SU-DHL-6 (cell line): Measurements from ENCODE around the gene RBP5.

Experiments used
- H2AFZ ChIP-seq: fragments of 200-600 bp; sonication (generic); 2 replicates; pipeline ENCODE4 v1.6.1; 2014; ENCODE audit warnings: low read depth, mild to moderate bottlenecking, moderate library complexity, mixed read lengths, antibody characterized with exemption, low read length; ENCODE audit not compliant: severe bottlenecking
- H3F3A ChIP-seq: fragments of 200-600 bp; shearing (Covaris generic); 2 replicates; pipeline ENCODE4 v1.6.0; 2016; ENCODE audit warnings: antibody characterized with exemption, mild to moderate bottlenecking; ENCODE audit not compliant: insufficient read depth
- H3K27ac ChIP-seq: fragments of 200-600 bp; sonication (generic); 2 replicates; pipeline ENCODE4 v1.5.1; 2016; ENCODE audit warnings: low read depth, mild to moderate bottlenecking, low read length, moderate library complexity, mixed read lengths
- H3K27me3 ChIP-seq: fragments of 200-600 bp; sonication (generic), shearing (Covaris generic); 2 replicates; pipeline ENCODE4 v1.6.0; 2014; ENCODE audit warnings: mild to moderate bottlenecking, low read length
- H3K36me3 ChIP-seq: fragments of 200-600 bp; sonication (generic); 2 replicates; pipeline ENCODE4 v1.6.1; 2014; ENCODE audit warnings: mild to moderate bottlenecking, low read length, mixed read lengths
- H3K4me2 ChIP-seq: fragments of 300-600, 200-600 bp; shearing (Covaris generic), sonication (generic); 2 replicates; pipeline ENCODE4 v1.6.0; 2014; ENCODE audit warnings: low read length, low read depth, mild to moderate bottlenecking; ENCODE audit not compliant: poor library complexity, severe bottlenecking
- H3K4me3 ChIP-seq: fragments of 200-600 bp; sonication (generic); 2 replicates; pipeline ENCODE4 v1.5.1; 2014; ENCODE audit warnings: antibody characterized with exemption, low read length, mild to moderate bottlenecking, mixed read lengths; ENCODE audit not compliant: insufficient read depth, poor library complexity, severe bottlenecking
- H3K79me2 ChIP-seq: fragments of 200-600 bp; sonication (generic); 2 replicates; pipeline ENCODE4 v1.6.1; 2014; ENCODE audit warnings: mild to moderate bottlenecking, low read length, moderate library complexity; ENCODE audit not compliant: insufficient read depth
- H3K9ac ChIP-seq: fragments of 200-600 bp; sonication (generic); 2 replicates; pipeline ENCODE4 v1.7.0; 2014; ENCODE audit warnings: mild to moderate bottlenecking, low read length
- H3K9me2 ChIP-seq: fragments of 200-600 bp; sonication (generic); replicated peaks from 2 replicates; pipeline ENCODE4 v1.6.1; 2014; ENCODE audit warnings: low read length; ENCODE audit not compliant: insufficient read depth
- H3K9me3 ChIP-seq: fragments of 200-600 bp; sonication (generic); 2 replicates; pipeline ENCODE4 v1.6.1; 2014; ENCODE audit warnings: low read length, mixed read lengths; ENCODE audit not compliant: insufficient read depth
- H4K20me1 ChIP-seq: fragments of 200-600 bp; sonication (generic); 2 replicates; pipeline ENCODE4 v1.6.1; 2014; ENCODE audit warnings: low read depth, mild to moderate bottlenecking, antibody characterized with exemption, low read length, moderate library complexity, mixed read lengths
- CTCF ChIP-seq: fragments of 200-600 bp; sonication (generic); IDR thresholded peaks from one replicate; pipeline ENCODE4 v1.5.1; 2017; ENCODE audit warnings: antibody characterized with exemption, mild to moderate bottlenecking, low read length, moderate library complexity; ENCODE audit not compliant: insufficient read depth, poor library complexity, severe bottlenecking
- EZH2phosphoT487 ChIP-seq: fragments of 200-600 bp; sonication (generic), shearing (Covaris generic); conservative IDR thresholded peaks from 2 replicates; pipeline ENCODE4 v1.6.1; 2018; ENCODE audit warnings: mild to moderate bottlenecking, antibody characterized with exemption, low read length, moderate library complexity, mixed read lengths

RBP5 gene

GRCh38 chr12:7113389-7113871 lies 15.3 kb downstream of the RBP5 start:
- H3K9ac ChIP-seq: no peak overlapping the region
- H2AFZ ChIP-seq: no peak overlapping the region
- H3K9me3 ChIP-seq: no peaks in the 10 kb centered on the region
- no peaks in the 10 kb centered on the region for H4K20me1 ChIP-seq
- no peaks in the 10 kb centered on the region for H3K27me3 ChIP-seq
- no peaks in the 10 kb centered on the region for H3K9me2 ChIP-seq
- H3K79me2 ChIP-seq: no peaks in the 10 kb centered on the region
- H3K4me2 ChIP-seq: no peak overlapping the region
- no peak overlapping the region for H3K27ac ChIP-seq
- no peaks in the 10 kb centered on the region for H3K36me3 ChIP-seq
- TF ChIP-seq EZH2phosphoT487: no peak
- TF ChIP-seq CTCF: peak; percentile 85
- no peak overlapping the region for H3K4me3 ChIP-seq
- H3F3A ChIP-seq: no peaks in the 10 kb centered on the region

- Histone ChIP-seq H3K4me3 (no peak overlapping the region), H4K20me1 (no peaks in the 10 kb centered on the region), H3K9me2 (no peaks in the 10 kb centered on the region), H3K27ac (no peak overlapping the region), H3K36me3 (no peaks in the 10 kb centered on the region), H3K4me2 (no peak overlapping the region), H3K79me2 (no peaks in the 10 kb centered on the region), H2AFZ (no peak overlapping the region), H3K27me3 (no peaks in the 10 kb centered on the region), H3F3A (no peaks in the 10 kb centered on the region; the same call in 1 of the 2 replicates), H3K9ac (no peak overlapping the region), H3K9me3 (no peaks in the 10 kb centered on the region)
- no peak for TF ChIP-seq CTCF
- no peak for TF ChIP-seq EZH2phosphoT487
Observed at GRCh38 chr12:7112041-7112440, 16.6 kb downstream of the RBP5 start.

GRCh38 chr12:7110661-7111060 lies 18.0 kb downstream of the RBP5 start:
- Histone ChIP-seq H3K9me3 (peaks cover 7% of the 10 kb centered on the region), H3K9me2 (no peaks in the 10 kb centered on the region), H4K20me1 (no peaks in the 10 kb centered on the region), H3K27me3 (no peaks in the 10 kb centered on the region), H3F3A (no peaks in the 10 kb centered on the region; the same call in 1 of the 2 replicates), H3K79me2 (no peaks in the 10 kb centered on the region), H3K9ac (no peak overlapping the region), H3K4me3 (no peak overlapping the region), H2AFZ (no peak overlapping the region), H3K27ac (no peak overlapping the region), H3K4me2 (no peak overlapping the region), H3K36me3 (no peaks in the 10 kb centered on the region; the same call in 1 of the 2 replicates)
- TF ChIP-seq CTCF (no peak), EZH2phosphoT487 (no peak)
